Endothelial cell of umbilical vein (primary cell): Measurements from ENCODE around the gene RPH3AL. TPM values are rescaled to one million over a fixed set of nuclear protein-coding genes. Genes with fewer than 3 reads are reported as not detected.
"Not testable (repeated sequence)": the region's sequence is repeated elsewhere in the genome, so short reads cannot be mapped to it uniquely, and the experiment has no call there.

Experiments
- BruUV-seq: library from RNA; stranded (reverse); fragments of 400-500 nt; replicated peaks from 2 replicates; lab custom pipeline; 2021; lab: Mats Ljungman, UMichigan
- CTCF ChIA-PET: fragments of 300-600, 350-600 bp; sonication (Branson Sonifier 250); formaldehyde crosslinking; loops from one replicate; lab custom pipeline; 2021; ENCODE audit warnings: antibody characterized with exemption, inconsistent platforms; lab: Charles Lee
- POLR2A ChIA-PET: fragments of 300-600, 350-600 bp; sonication (Branson Sonifier 250); formaldehyde crosslinking; loops from one replicate; lab custom pipeline; 2021; ENCODE audit warnings: antibody characterized with exemption, inconsistent platforms; lab: Charles Lee
- DNase-seq: peaks from one replicate; pipeline ENCODE4 v3.0.0-alpha.2; 2011; ENCODE audit warnings: low read depth, low spot score
- FAIRE-seq: peaks from 2 replicates; lab custom pipeline; 2011; peaks lifted over from hg19 to GRCh38; lab: Jason Lieb, UNC
- H2AFZ ChIP-seq: 2 replicates; pipeline ENCODE4 v1.6.0; 2012; ENCODE audit warnings: low read depth, low read length, control low read depth, inconsistent platforms
- H3K27ac ChIP-seq: 2 replicates; pipeline ENCODE4 v1.5.1; 2011; ENCODE audit warnings: low read depth, mild to moderate bottlenecking, control low read depth, low read length, moderate library complexity; ENCODE audit not compliant: insufficient read depth
- H3K27me3 ChIP-seq, 2 experiments: 2 replicates each; pipeline versions ENCODE4 v1.6.0 to v1.6.1; 2011; ENCODE audit warnings: low read length in 2 of 2, mixed read lengths in 1 of 2; ENCODE audit not compliant: control insufficient read depth in 2 of 2, insufficient read depth in 2 of 2
- H3K36me3 ChIP-seq, 2 experiments: 2 replicates in 1 of 2; 3 replicates in 1 of 2; pipeline ENCODE4 v1.5.1; 2011; ENCODE audit warnings: low read length in 2 of 2, mild to moderate bottlenecking in 1 of 2, moderate library complexity in 1 of 2; ENCODE audit not compliant: control insufficient read depth in 2 of 2, insufficient read depth in 2 of 2; ENCODE audit errors: extremely low read depth in 1 of 2
- H3K4me1 ChIP-seq: 3 replicates; pipeline ENCODE4 v1.5.1; 2011; ENCODE audit warnings: mild to moderate bottlenecking, low read length; ENCODE audit not compliant: control insufficient read depth, insufficient read depth; ENCODE audit errors: extremely low read depth
- H3K4me2 ChIP-seq: 2 replicates; pipeline ENCODE4 v1.6.1; 2011; ENCODE audit warnings: low read length, control low read depth, mixed read lengths; ENCODE audit not compliant: insufficient read depth
- H3K4me3 ChIP-seq, 3 experiments: fragments of 200-600 bp in 1 of 3; sonication (generic), shearing (Covaris generic) in 1 of 3; replicated peaks in 1 of 3; 2 replicates each; pipeline ENCODE4 v1.5.1; 2011 to 2016; ENCODE audit warnings: control low read depth in 3 of 3, low read length in 3 of 3, mild to moderate bottlenecking in 2 of 3, inconsistent platforms in 1 of 3, low read depth in 1 of 3, moderate library complexity in 1 of 3; ENCODE audit not compliant: insufficient read depth in 1 of 3
- H3K79me2 ChIP-seq: 2 replicates; pipeline ENCODE4 v1.6.0; 2012; ENCODE audit warnings: low read length, inconsistent platforms; ENCODE audit not compliant: control insufficient read depth, insufficient read depth
- H3K9ac ChIP-seq: replicated peaks from 2 replicates; pipeline ENCODE3; 2011; ENCODE audit warnings: low read length, control low read depth; ENCODE audit not compliant: insufficient read depth; ENCODE audit errors: extremely low read depth
- H3K9me1 ChIP-seq: replicated peaks from 3 replicates; pipeline ENCODE4 v1.6.0; 2011; ENCODE audit warnings: mild to moderate bottlenecking, low read length; ENCODE audit not compliant: control insufficient read depth, insufficient read depth; ENCODE audit errors: extremely low read depth
- H3K9me3 ChIP-seq: replicated peaks from 2 replicates; pipeline ENCODE4 v1.5.1; 2012; ENCODE audit warnings: low read length, inconsistent platforms; ENCODE audit not compliant: control insufficient read depth, insufficient read depth
- H4K20me1 ChIP-seq: replicated peaks from 2 replicates; pipeline ENCODE3; 2011; ENCODE audit warnings: mild to moderate bottlenecking, low read length; ENCODE audit not compliant: control insufficient read depth, insufficient read depth; ENCODE audit errors: extremely low read depth
- MAX ChIP-seq: IDR thresholded peaks from 2 replicates; pipeline ENCODE4 v1.6.1; 2011; ENCODE audit not compliant: insufficient read depth, insufficient read length
- dilution Hi-C: fragments of 300-500 bp; cut with MboI; formaldehyde crosslinking; loops from one replicate; pipeline ENCODE4 v1.15.0; 2019; ENCODE audit warnings: low sequenced_read_pairs; ENCODE audit not compliant: extremely low pct_ligation_motif_present
- intact Hi-C: fragments of 100-400 bp; cut with micrococcal nuclease; formaldehyde crosslinking; loops from one replicate; pipeline ENCODE4 v1.10.0; 2022
- polyA plus RNA-seq, 4 experiments: library from polyadenylated mRNA; depleted of rRNA in 3 of 4; stranded (reverse) in 3 of 4; unstranded in 1 of 4; fragments of >200 nt; gene quantifications; 2 replicates each; pipeline versions ENCODE4 v1.2.1 to v1.2.3, GENCODE V29; 2011 to 2012; ENCODE audit warnings: missing spikeins in 1 of 4
- total RNA-seq: library from RNA; stranded (reverse); gene quantifications from 2 replicates; pipeline ENCODE4 v1.2.3, GENCODE V29; 2021

The RPH3AL gene
- total and polyA plus RNA-seq, 2 donors (not counting 3 experiments of a cell fraction or from before 2014, with no cell fraction given), result 4.1 to 7.0 TPM

DNA sequence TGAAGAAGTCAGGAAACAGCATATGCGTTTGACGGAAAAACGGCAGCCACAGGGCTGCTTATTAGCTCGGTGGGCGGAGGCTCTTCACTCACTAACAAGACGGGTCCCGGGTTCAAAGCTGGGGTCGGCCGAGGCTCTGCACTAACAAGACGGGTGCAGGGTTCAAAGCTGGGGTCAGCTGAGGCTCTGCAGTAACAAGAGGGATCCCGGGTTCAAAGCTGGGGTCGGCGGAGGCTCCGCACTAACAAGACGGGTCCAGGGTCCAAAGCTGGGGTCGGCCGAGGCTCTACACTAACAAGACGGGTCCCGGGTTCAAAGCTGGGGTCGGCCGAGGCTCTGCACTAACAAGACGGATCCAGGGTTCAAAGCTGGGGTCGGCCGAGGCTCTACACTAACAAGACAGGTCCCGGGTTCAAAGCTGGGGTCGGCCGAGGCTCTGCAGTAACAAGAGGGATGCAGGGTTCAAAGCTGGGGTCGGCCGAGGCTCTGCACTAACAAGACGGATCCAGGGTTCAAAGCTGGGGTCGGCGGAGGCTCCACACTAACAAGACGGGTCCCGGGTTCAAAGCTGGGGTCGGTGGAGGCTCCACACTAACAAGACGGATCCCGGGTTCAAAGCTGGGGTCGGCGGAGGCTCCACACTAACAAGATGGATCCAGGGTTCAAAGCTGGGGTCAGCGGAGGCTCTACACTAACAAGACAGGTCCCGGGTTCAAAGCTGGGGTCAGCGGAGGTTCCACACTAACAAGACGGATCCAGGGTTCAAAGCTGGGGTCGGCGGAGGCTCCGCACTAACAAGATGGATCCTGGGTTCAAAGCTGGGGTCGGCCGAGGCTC lies 117.4 kb downstream of the RPH3AL start:
- H3K9me1 ChIP-seq, H3K36me3 ChIP-seq, FAIRE-seq, dilution Hi-C loops, H3K27ac ChIP-seq, H3K27me3 ChIP-seq, H3K9me3 ChIP-seq, DNase-seq, BruUV-seq, POLR2A ChIA-PET, H3K79me2 ChIP-seq, H4K20me1 ChIP-seq, H3K4me3 ChIP-seq: not testable (repeated sequence)
- H3K9ac ChIP-seq, result peak overlapping the region; percentile 48
- H3K4me2 ChIP-seq, result peak overlapping the region; percentile 63
- H3K4me1 ChIP-seq, result peaks cover 22% of the 10 kb centered on the region
- CTCF ChIA-PET, result interaction anchor here (0.8 to 1.3 kb wide), 2 partner anchors 25 to 47 kb away, joined by 3 read pairs; no protein-coding TSS in a partner anchor
- intact Hi-C loops, result loop anchor here (1.0 kb wide), 1 partner anchor 30 kb away; no protein-coding TSS in a partner anchor
- peak overlapping the region; percentile 82 for H2AFZ ChIP-seq
- peak; percentile 48 for TF ChIP-seq MAX

GRCh38 chr17:234163-234993 lies 118.2 kb downstream of the RPH3AL start:
- H3K9me1 ChIP-seq, H3K9me3 ChIP-seq, BruUV-seq, H4K20me1 ChIP-seq, POLR2A ChIA-PET, H3K36me3 ChIP-seq, H3K79me2 ChIP-seq, H3K27me3 ChIP-seq, dilution Hi-C loops: not testable (repeated sequence)
- peak overlapping the region; percentile 29 for H3K27ac ChIP-seq
- intact Hi-C loops, result loop anchor here (1.0 kb wide), 1 partner anchor 31 kb away; no protein-coding TSS in a partner anchor
- FAIRE-seq (peak; percentile 62), DNase-seq (peak; percentile 46)
- peaks cover 25% of the 10 kb centered on the region for H3K4me1 ChIP-seq
- CTCF ChIA-PET, result interaction anchor here (0.8 to 1.3 kb wide), 2 partner anchors 24 to 46 kb away, joined by 3 read pairs; no protein-coding TSS in a partner anchor
- H3K4me3 ChIP-seq, result peak overlapping the region in 2 of 3 experiments; percentile 22 to 25
- H3K9ac ChIP-seq, result peak overlapping the region; percentile 48
- peak overlapping the region; percentile 82 for H2AFZ ChIP-seq
- peak overlapping the region; percentile 63 for H3K4me2 ChIP-seq
